HG03139 (cell line): ENCODE results near the gene ZMAT5.

Experiments
- ATAC-seq: cut with Tn5 transposase; IDR thresholded peaks from one replicate; pipeline ENCODE4 v1.9.1; 2021; ENCODE audit not compliant: unreplicated experiment

Gene ZMAT5

DNA sequence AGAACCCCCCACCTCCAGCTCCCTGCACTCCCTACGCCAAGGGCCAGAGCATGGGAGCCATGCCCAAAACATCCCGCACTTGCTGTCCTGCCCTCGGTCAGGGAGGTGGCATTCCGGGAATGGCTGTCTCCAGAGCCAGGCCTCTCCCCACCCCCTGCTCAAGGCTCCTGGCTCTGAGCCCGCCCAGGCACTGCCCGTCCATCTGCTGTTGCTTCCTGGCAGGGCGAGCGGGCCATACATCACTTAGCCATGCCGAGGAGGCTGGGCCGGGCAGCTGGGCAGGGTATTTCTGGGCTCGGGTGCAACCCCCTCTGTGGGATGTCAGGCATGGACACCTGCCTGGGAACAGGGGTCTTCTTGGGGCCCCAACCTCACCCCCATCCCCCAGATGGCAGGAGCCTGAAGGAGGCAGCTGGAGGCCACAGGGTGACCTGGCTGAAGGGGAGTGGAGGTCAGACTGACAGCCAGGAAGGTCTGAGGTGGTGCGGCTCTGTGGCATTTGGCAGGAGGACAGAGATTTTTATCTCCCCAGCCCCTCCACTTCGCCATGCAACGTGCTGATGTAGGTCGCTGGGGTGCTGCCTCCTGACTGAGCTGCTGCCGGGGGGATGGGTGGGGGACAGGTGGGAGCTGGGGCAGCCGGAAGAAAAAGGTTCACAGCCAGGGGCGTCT is 55.7 kb downstream of the ZMAT5 start:
- no peak for ATAC-seq

DNA sequence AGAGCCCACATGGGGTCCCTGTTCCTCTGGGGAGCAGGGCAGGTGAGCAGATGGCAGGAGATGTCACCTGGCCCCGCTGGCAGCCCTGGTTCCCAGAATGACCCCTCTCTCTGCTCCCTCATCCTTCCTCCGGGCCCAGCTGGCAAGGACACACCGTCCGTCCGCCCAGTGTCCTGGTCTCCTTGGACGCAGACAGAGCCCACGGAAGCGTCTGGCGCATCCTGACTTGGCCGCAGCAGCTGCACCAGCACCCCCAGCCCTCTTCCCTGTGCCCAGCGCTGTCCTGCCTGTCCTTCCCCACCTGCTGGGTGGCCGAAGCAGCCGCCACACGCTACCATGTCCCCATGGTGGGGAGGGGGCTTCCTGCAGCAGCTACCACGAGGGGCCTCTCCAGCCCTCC is 56.6 kb downstream of the ZMAT5 start:
- no peak for ATAC-seq

DNA sequence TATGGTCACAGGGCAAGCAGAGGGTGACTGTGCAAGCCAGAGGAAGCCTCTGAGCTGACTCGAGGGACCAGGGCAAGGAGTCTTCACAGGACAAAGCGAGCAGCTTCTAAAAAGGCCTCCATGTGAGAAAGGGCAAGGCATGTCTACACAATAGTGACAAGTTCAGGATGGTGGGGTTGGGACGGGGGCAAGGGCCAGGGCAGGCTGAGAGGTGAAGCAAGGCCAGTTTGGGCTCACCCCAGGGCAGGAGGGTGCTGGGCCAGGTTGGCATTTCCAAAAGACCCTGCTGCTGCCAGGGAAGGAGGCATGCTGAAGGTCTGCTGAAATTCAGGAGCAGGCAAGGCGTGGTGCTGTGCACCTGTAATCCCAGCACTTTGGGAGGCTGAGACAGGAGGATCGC is 59.3 kb downstream of the ZMAT5 start:
- no peak for ATAC-seq

DNA sequence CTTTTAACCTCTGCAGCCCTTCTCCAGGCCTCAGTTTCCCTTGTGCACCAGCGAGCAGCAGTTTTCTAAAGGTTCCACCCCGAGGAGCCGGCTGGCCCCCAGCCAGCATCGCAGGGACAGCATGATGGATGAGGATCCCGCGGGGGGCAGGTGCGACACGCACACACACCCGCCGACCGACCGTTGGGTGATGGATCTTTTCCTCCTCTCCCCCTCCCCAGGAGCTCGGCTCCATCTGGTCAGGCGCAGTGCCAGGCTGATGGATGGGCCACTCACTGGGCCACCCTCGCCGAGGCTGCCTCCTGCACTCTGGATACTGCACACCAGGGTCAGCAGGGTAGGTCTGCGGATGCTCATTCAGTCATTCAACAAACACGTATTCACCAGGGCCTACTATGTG is 59.8 kb downstream of the ZMAT5 start:
- no peak for ATAC-seq

DNA sequence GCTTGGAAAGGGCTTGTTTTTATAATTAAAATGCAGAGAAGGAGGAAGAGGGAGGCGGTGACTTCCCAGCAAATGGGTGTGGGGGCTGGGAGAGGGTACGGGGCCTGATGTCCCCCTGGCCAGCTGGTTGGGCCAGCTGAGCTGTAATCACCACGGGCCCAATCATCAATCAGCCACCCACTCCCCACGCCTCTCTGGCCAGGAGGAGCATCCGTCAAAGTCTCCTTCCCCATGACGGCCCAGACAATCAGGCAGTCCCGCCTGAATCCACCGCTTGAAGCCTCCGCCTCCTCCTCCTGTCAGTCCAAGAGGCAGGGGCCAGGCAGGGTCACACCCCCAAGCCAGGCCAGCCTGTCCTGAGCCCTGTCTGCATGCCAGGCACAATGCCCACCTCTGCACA is 60.3 kb downstream of the ZMAT5 start:
- no peak for ATAC-seq

DNA sequence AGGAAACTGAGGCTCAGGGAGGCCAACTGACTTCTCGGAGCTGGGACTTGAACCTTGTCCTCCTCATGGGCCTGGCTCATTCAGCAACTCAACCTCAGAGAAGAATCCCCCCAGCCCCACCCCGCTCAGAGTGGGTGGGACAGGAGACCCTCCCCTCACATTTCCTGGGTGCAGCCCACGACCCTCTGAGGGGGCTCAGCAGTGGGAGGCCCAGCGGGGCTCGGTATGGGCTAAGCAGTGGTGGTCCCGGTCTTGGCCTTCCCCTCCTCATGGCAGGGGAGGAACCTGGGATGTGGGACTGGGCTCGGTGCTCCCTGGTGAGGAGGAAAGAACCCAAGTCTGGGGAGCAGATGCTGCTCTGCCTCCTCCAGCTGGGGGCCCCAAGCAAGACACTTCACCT is 61.2 kb downstream of the ZMAT5 start:
- no peak for ATAC-seq

DNA sequence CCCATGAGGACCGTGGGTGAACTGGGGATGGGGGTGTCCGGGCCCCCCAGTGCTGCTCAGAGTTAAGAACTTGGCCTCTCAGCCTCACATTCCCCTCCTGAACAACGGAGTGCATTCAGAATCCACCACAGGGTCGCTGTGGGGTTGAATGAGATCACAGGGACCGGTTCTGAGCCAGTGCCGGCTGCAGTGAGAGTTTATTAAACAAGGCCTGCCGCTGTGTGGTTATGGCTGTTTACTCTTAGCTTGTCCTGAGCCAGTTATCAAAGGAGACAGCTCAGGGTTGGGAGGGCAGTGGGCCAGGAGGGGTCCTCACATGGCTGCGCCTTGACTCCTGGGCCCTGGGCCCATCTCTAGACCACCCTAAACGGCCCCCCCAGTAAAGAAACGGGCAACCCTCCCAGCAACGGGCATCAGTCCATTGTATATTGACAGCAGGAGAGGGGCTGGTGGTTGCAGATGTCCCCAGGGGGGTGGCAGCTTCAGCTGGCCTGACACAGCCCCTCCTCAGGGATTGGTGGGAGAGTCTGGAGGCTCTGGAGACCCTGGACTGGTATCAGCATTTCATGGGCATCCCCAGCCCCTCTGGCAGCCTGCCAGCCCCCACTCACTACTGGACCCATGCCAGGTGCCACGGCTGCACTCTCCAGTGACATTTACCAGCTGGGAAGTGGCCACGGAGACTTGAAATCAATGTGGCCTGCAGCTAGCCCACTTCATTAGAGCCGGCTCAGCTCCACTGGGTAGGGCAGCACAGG is 62.1 kb downstream of the ZMAT5 start:
- ATAC-seq = no peak

DNA sequence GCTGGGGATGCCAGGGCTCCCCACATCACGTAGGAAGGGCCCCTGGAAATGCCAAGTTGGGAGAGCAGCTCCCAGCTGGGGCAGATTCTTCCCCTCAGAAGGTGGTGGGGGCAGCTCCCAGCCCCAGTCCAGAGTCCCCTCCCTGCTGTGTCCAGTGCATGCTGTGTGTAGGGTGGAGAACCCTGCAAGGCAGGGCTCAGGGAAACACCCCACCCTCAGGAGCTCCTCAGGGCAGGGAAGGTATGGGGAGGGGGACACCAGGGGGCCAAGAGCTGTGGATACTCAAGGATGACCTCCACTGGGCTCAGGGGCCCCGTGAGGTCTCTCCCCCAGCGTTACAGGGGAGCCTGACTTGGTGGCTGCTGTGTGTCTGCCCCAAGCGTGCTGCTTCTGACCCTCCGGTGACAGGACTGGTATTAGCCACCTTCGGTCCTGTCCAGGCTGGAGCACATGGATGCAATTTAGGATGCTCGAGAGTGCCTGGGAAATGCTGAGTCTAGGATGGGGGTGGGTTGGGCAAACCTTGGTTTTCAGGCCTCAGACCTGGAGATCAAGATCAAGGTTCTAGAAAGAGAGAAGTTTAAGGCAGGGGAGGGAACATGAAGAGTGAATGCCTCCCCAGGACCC is 63.1 kb downstream of the ZMAT5 start:
- ATAC-seq = no peak

DNA sequence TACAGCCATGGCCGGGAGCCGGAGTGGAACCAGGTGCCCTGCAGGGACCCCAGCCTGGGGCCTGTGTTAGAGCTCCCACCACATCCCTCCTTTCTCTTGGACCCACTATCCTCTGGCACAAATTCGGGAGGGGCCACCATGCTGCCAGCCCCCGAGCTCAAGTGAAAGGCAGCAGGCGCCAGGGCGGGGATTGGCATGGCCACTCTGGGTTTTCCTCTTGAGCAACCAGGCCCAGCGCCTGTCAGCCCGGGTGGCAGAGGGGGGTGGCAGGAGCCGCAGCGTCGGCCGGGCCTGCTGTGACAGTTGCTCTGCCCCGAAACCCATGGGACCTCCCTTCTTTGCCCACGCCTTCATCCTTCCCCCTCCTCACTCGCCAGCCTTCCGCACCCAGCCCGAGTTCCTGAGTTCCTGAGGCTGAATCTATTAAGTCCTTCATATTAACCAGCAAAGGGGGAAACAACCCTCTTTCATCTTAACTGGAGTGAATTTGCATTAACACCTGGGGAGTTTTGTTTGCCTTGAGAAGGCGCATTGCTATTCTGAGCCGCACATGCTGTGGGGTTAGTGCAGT is 63.8 kb downstream of the ZMAT5 start:
- no peak for ATAC-seq

DNA sequence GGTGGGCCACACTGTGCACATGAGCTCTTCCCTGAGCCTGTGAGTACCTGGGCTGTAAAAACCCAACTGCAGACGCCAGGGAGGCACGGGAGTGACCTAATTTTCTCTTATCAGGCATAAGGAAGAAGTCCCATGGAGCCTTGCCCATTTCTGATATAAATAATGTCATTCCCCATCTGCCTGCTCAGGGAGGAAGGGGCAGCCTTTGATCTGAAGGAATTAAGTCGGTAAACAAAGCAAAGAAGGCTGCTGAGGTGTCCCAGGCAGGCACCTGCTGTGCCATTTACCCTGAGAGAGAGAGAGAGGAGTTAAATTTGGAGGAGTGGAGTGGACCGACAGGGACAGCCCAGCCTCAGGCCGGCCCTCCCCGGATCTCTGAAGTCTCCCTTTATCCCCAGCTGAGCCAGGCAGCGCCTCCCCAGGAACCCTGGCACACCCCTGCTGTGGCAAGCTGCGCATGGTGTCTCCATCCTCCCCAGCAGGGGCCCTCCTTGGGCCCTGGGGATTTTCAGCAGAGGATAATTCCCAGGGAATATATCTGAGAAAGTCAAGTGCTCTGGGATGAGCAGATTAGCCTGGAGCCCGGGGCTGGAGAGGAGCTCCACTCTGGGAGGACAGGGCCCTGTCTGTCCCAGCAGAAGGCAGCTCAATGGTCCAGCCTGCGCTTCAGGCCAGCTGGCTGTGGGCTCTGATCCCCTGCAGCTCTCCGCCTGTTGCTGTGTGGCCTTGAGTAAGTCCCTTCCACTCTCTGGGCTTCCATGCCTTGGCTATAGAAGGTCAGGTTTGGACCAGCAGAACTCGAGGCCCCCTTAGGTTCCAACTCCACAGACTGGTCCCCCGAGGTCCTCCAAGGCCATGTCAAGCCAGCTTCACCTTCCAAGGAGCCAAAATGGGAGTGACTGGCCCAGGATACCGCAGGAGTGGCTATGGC is 64.5 kb downstream of the ZMAT5 start:
- no peak for ATAC-seq

DNA sequence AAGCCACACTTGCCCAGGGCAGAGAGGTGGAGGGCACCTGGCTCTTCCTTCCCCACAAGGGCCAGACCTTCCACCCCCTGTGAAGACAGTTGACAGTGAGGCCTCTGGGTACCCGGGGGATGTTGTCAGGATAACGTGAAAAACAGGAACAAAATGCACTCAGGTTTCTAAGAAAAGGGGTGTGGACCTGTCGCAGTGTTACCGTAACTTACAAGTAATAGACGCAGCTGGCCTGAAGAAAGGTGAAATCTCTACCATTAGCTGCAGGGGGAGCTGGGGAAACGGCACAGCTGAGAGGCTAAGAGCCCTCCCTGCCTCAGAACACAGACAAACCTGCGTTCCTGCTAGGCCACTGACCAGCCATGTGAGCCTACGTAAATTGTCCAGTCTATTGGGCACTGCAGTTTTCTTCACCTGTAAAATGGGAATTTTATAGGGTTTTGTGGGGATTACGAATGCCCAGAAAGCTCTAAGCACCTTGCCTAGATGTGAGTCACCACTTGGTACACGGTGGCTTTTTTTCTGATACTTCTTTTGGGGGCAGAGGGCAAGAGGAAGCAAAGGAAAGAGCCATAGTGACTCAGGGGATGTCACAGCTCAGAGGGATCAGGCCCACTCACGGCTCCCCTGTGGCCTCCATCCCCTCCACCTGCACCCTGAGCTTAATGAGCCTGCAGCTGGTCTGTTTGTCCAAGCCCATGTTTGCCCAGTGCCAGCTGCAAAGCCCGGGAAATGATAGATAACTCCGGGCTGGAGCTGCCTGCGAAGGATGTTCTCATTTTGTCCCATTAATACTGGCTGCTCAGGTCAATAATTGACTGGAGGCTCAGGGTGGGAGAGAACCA is 65.4 kb downstream of the ZMAT5 start:
- no peak for ATAC-seq

DNA sequence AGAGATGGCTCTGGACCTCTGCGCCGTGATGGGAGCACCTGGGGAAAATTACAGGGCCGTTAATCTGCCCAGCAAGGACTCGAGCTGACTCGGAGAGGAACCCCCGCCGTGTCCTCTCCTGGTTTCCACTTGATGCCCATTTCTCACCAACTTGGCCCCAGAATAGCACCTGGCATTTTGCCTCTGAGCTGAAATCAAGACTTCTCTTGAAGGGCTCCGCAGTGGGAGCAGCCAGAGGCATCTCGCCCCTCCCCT is 66.0 kb downstream of the ZMAT5 start:
- ATAC-seq = no peak

DNA sequence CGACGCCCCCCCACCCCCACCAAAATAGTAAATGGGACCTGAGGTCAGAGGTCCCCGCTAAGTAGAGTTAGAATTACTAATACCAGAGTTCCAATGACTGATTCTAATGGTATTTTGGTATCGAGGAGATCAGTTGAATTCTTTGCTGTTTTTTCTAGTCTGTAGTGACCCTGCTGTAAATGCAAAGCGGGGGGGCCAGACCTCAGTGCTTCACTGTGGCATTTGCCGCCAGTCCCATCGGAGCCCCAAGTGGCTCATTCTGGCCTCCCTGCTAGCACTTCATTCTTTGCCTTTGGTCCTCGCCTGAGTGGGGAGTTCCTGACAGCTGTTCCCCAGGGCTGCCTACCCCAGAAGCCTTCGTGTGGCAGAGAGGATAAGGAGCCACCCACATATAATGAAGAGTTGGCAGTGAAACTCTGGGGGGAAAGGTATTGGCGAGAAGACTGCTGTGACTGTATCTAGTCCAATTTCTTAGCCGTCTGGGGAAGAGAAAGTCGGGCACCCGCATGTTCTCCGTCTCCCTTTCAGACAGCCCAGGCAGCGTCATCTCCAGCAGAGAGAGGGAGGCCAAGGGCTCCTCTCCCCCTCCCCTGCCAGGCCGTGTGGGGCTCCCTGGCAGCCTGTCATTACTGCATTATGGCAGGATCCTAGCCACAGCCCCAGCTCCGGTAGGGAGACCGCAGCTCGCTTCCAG is 66.5 kb downstream of the ZMAT5 start:
- ATAC-seq = no peak

DNA sequence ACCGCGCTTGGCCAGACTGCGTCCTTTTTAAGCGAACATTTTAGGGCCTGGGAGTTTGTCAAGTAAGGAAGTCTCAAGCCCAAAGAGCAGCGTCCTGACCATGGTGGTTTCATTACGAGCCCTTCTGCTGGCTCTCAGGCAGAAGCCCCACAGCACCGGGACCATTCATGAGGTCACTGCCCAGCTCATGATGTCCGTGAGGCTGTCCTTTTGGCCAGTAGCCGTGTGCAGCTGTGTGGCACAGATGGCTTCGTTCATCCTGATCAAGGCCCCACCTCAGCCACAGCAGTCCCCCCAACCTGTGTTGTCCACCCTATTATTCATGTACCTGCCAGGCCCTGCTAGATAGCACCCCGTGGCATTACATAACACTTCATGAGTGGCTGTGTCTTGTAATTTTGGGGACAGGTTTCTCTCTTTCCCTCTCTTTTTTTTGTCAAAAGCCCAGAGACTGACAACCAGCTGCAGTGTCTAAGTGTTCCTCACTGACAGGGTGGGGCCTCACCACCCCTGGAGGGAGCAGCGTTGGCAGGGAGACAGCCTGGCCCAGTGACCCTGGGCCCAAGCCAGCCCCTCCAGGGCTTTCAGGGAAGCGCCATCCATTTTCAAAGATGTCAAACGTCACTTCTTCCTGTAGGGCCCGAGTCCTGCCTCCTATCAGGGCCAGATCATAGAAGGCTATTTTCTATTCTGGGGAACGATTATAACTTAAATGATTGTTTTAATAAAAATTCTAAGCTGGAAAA is 68.8 kb downstream of the ZMAT5 start:
- ATAC-seq = no peak

DNA sequence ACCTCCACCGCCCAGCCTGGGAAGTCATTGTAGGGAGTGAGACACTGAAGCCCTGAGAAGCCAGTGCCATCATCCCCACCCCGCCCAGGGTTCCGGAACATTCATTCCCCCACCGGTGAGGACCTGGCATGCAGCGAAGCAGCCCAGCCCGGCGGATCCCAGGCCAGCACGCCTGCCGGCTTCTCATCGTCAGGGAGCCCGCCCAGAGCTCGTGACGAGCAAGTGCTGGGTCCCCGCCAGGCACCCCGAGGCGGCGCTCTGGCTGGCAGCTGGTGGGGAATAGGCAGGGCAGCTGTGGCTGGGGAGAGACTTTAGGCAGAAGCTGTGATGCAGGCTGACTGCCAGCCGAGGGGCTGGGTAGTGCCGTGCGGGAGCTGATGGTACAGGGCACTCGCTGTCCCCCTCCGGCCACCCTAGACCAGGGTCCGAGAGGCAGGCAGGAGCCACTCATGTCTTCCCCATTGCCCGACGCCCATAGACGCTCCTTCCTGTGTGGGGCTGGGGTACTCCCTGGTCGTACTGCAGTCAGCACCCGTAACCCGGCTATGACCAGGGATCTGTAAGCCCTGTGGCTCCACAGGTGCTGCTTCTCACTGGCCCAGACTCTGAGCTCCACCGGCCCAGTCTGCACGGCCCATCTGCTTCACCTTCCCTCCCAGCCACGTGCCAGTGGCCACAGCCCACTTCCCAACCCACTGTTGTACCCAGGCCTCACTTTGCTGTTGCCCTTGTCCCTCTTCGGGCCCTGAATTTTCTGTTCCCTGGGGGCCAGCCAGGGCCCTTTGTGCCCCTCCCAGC is 71.5 kb downstream of the ZMAT5 start:
- ATAC-seq = no peak

DNA sequence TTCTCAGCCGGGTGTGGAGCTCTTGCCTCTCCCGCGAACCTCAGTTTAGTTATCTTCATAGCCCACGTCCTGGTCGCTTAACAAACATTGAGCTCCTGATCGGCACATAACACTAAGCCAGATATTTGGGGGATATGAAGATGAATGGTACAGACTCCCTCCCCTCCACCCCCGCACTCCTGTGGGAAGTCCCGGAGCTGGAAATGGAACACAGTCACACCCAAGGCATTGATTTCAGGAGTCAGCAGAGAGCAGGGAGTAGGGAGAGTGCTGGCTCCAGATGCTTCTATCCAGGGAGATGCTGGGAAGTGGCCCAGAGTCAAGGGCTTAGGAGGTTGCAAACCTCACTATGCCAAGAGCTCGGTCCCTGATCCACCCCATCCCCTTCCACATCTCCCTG is 73.1 kb downstream of the ZMAT5 start:
- ATAC-seq = no peak

DNA sequence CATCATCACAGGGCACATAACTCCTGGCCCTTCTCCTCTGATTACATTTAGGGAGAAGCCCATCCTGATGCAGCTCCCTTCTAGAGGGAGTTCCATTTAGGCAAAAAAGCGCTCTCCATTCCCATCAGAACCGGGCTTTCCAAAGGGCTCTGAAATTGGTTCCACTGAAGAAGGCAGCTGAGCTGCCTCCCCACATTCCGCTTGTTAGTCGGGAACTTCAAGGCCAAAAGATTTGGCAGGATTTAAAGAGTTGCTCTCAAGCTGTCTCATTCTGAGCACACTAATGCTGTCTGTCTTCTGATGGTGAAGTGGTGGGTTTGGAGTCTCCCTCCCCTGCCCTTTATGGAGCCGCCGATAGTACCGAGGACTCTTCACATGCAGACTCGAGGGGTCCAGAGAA is 73.6 kb downstream of the ZMAT5 start:
- no peak for ATAC-seq

DNA sequence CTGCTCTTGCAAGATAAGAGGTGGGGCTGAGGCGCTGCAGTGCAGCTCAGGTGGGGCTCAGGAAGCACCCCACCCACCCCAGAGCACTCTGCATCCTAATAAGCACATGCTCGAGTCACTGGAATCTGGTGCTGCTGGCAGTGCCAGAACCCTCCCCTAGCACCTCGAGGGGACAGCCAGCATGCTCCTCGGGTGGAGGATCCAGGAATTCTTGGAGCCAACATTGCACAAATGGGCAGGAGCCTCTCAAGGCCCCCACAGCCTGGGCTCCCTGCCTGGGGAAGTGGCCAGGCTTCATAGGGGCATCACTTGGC is 74.5 kb downstream of the ZMAT5 start:
- ATAC-seq = no peak
